HEK293 (cell line): ENCODE data around the gene DHX9.

Experiments used
- CTCF ChIA-PET: fragments of 350-600 bp; formaldehyde crosslinking; extraction: SDS; loops from one replicate; lab custom pipeline; 2021; ENCODE audit warnings: antibody characterized with exemption; lab: Yijun Ruan, JAX
- POLR2A ChIA-PET: fragments of 300-600 bp; formaldehyde crosslinking; extraction: SDS; loops from one replicate; lab custom pipeline; 2020; ENCODE audit warnings: antibody characterized with exemption, inconsistent platforms; lab: Yijun Ruan, JAX
- H3K27ac ChIP-seq: fragments of 200-500 bp; sonication (Bioruptor generic); 2 replicates; pipeline ENCODE4 v1.5.1; 2014; ENCODE audit warnings: low read depth, low read length, control low read depth, inconsistent platforms; ENCODE audit errors: extremely low read depth
- H3K36me3 ChIP-seq, 2 experiments: fragments of 200-500 bp in 1 of 2; sonication (Bioruptor generic) in 1 of 2; 1 replicate in 1 of 2; 2 replicates in 1 of 2; pipeline ENCODE4 v1.5.1; 2014 to 2017; ENCODE audit warnings: inconsistent platforms in 2 of 2, low read length in 2 of 2; ENCODE audit not compliant: control insufficient read depth in 2 of 2, insufficient read depth in 1 of 2
- H3K4me1 ChIP-seq: fragments of 200-500 bp; sonication (Bioruptor generic); 2 replicates; pipeline ENCODE4 v1.5.1; 2014; ENCODE audit warnings: mild to moderate bottlenecking, low read length, inconsistent platforms; ENCODE audit not compliant: control insufficient read depth, insufficient read depth
- H3K4me3 ChIP-seq: 2 replicates; pipeline ENCODE4 v1.5.1; 2011; ENCODE audit warnings: low read depth, mild to moderate bottlenecking, control low read depth, low read length, moderate library complexity
- H3K9me3 ChIP-seq: fragments of 200-500 bp; sonication (Bioruptor generic); 2 replicates; pipeline ENCODE4 v1.5.1; 2014; ENCODE audit warnings: low read depth, low read length, inconsistent platforms; ENCODE audit not compliant: control insufficient read depth, insufficient read depth
- FEZF1 ChIP-seq: fragments of 450-650 bp; formaldehyde crosslinking; IDR thresholded peaks from 2 replicates; pipeline ENCODE4 v1.5.1; 2016; ENCODE audit warnings: missing biosample characterization, missing genetic modification characterization
- KLF16 ChIP-seq: fragments of 450-650 bp; formaldehyde crosslinking; IDR thresholded peaks from 2 replicates; pipeline ENCODE4 v1.5.1; 2017; ENCODE audit warnings: missing biosample characterization, missing genetic modification characterization
- MZF1 ChIP-seq: fragments of 450-650 bp; formaldehyde crosslinking; IDR thresholded peaks from 2 replicates; pipeline ENCODE4 v1.5.1; 2017; ENCODE audit warnings: missing biosample characterization, missing genetic modification characterization, borderline replicate concordance
- PATZ1 ChIP-seq: fragments of 450-650 bp; formaldehyde crosslinking; IDR thresholded peaks from 2 replicates; pipeline ENCODE4 v1.5.1; 2016; ENCODE audit warnings: missing biosample characterization, missing genetic modification characterization
- PRDM1 ChIP-seq: fragments of 450-650 bp; formaldehyde crosslinking; IDR thresholded peaks from 2 replicates; pipeline ENCODE4; 2016; ENCODE audit warnings: missing biosample characterization, missing genetic modification characterization
- REST ChIP-seq: fragments of 450-650 bp; formaldehyde crosslinking; IDR thresholded peaks from 2 replicates; pipeline ENCODE4 v1.5.1; 2016; ENCODE audit warnings: missing biosample characterization, missing genetic modification characterization
- SCRT1 ChIP-seq: fragments of 450-650 bp; formaldehyde crosslinking; IDR thresholded peaks from 2 replicates; pipeline ENCODE4 v1.5.1; 2016; ENCODE audit warnings: missing biosample characterization, missing genetic modification characterization, borderline replicate concordance
- SP2 ChIP-seq: fragments of 450-650 bp; formaldehyde crosslinking; IDR thresholded peaks from 2 replicates; pipeline ENCODE4 v1.5.1; 2016; ENCODE audit warnings: missing biosample characterization, missing genetic modification characterization
- YY1 ChIP-seq: fragments of 450-650 bp; formaldehyde crosslinking; IDR thresholded peaks from 2 replicates; pipeline ENCODE4 v1.5.1; 2018; ENCODE audit warnings: missing biosample characterization, missing genetic modification characterization
- ZBTB11 ChIP-seq: fragments of 450-650 bp; formaldehyde crosslinking; conservative IDR thresholded peaks from 2 replicates; pipeline ENCODE4 v1.5.1; 2016; ENCODE audit warnings: low read depth, missing biosample characterization, missing genetic modification characterization
- ZBTB17 ChIP-seq: fragments of 450-650 bp; formaldehyde crosslinking; IDR thresholded peaks from 2 replicates; pipeline ENCODE4 v1.5.1; 2016; ENCODE audit warnings: missing biosample characterization, missing genetic modification characterization
- ZFP37 ChIP-seq: fragments of 450-650 bp; formaldehyde crosslinking; IDR thresholded peaks from 2 replicates; pipeline ENCODE4 v1.5.1; 2016; ENCODE audit warnings: missing biosample characterization, missing genetic modification characterization
- ZNF169 ChIP-seq: fragments of 450-650 bp; formaldehyde crosslinking; IDR thresholded peaks from 2 replicates; pipeline ENCODE4 v1.5.1; 2016; ENCODE audit warnings: missing biosample characterization, missing genetic modification characterization
- ZNF202 ChIP-seq: fragments of 450-650 bp; formaldehyde crosslinking; IDR thresholded peaks from 2 replicates; pipeline ENCODE4 v1.5.1; 2016; ENCODE audit warnings: missing biosample characterization, missing genetic modification characterization, borderline replicate concordance
- ZNF433 ChIP-seq: fragments of 450-650 bp; formaldehyde crosslinking; IDR thresholded peaks from 2 replicates; pipeline ENCODE4 v1.5.1; 2016; ENCODE audit warnings: missing biosample characterization, missing genetic modification characterization, low read depth
- ZNF513 ChIP-seq: fragments of 450-650 bp; IDR thresholded peaks from 2 replicates; pipeline ENCODE4 v1.5.1; 2018; ENCODE audit warnings: missing biosample characterization, missing genetic modification characterization
- ZNF514 ChIP-seq: fragments of 450-650 bp; formaldehyde crosslinking; IDR thresholded peaks from 2 replicates; pipeline ENCODE4 v1.5.1; 2016; ENCODE audit warnings: missing biosample characterization, missing genetic modification characterization
- ZNF561 ChIP-seq: fragments of 450-650 bp; IDR thresholded peaks from 2 replicates; pipeline ENCODE4 v1.5.1; 2018; ENCODE audit warnings: missing biosample characterization, missing genetic modification characterization, borderline replicate concordance
- ZNF580 ChIP-seq: fragments of 450-650 bp; formaldehyde crosslinking; IDR thresholded peaks from 2 replicates; pipeline ENCODE4 v1.5.1; 2016; ENCODE audit warnings: missing biosample characterization, missing genetic modification characterization
- ZNF600 ChIP-seq: fragments of 450-650 bp; formaldehyde crosslinking; IDR thresholded peaks from 2 replicates; pipeline ENCODE4 v1.5.1; 2016; ENCODE audit warnings: missing biosample characterization, missing genetic modification characterization
- ZNF692 ChIP-seq: fragments of 450-650 bp; formaldehyde crosslinking; IDR thresholded peaks from 2 replicates; pipeline ENCODE4 v1.5.1; 2016; ENCODE audit warnings: missing biosample characterization, missing genetic modification characterization
- ZSCAN23 ChIP-seq: fragments of 450-650 bp; formaldehyde crosslinking; IDR thresholded peaks from 2 replicates; pipeline ENCODE4 v1.5.1; 2016; ENCODE audit warnings: missing biosample characterization, missing genetic modification characterization
- ZXDB ChIP-seq: fragments of 450-650 bp; formaldehyde crosslinking; IDR thresholded peaks from 2 replicates; pipeline ENCODE4 v1.5.1; 2016; ENCODE audit warnings: missing biosample characterization, missing genetic modification characterization

DHX9 gene

GRCh38 chr1:182886985-182887384 is 47.8 kb downstream of the DHX9 start:
- Histone ChIP-seq H3K9me3 (no peaks in the 10 kb centered on the region), H3K4me3 (no peak overlapping the region)
- TF ChIP-seq KLF16 (no peak), ZNF600 (0 out of 2 replicates have a peak, but pooled peaks have one; percentile 30), ZBTB11 (tag by site-specific recombination) (no peak), ZNF169 (tag by site-specific recombination) (no peak), REST (no peak), ZNF202 (peak; percentile 80; the same call in 1 of the 2 replicates), ZNF514 (tag by site-specific recombination) (no peak), YY1 (tag by site-specific recombination) (no peak), ZNF513 (no peak), SP2 (tag by site-specific recombination) (no peak), ZBTB17 (tag by site-specific recombination) (no peak), ZNF561 (no peak), ZXDB (tag by site-specific recombination) (no peak)
- TF ChIP-seq, all 188 proteins: peak for 2
- no peaks in the 10 kb centered on the region for H3K4me1 ChIP-seq
- H3K36me3 ChIP-seq: peaks cover 63 to 80% of the 10 kb centered on the region in 2 experiments
- no peak overlapping the region for H3K27ac ChIP-seq
- POLR2A ChIA-PET: no interaction called here
- CTCF ChIA-PET: no interaction called here

- Histone ChIP-seq H3K27ac (no peak overlapping the region), H3K9me3 (no peaks in the 10 kb centered on the region), H3K4me3 (no peak overlapping the region), H3K36me3 (peaks cover 46 to 60% of the 10 kb centered on the region in 2 experiments), H3K4me1 (no peaks in the 10 kb centered on the region)
- ChIA-PET CTCF (interaction anchor here (0.6 to 0.7 kb wide), 2 partner anchors 22 to 143 kb away, joined by 3 read pairs; no protein-coding TSS in a partner anchor), POLR2A (no interaction called here)
- no peak for TF ChIP-seq ZNF692 (tag by site-specific recombination)
- TF ChIP-seq PRDM1 (tag by site-specific recombination): peak; percentile 71
- TF ChIP-seq FEZF1 (tag by site-specific recombination): no peak
- TF ChIP-seq ZNF433 (tag by site-specific recombination): no peak
- TF ChIP-seq SCRT1 (tag by site-specific recombination): 0 out of 2 replicates have a peak, but pooled peaks have one; percentile 15
- TF ChIP-seq ZSCAN23 (tag by site-specific recombination): no peak
- 0 out of 2 replicates have a peak, but pooled peaks have one; percentile 56 for TF ChIP-seq MZF1 (tag by site-specific recombination)
- no peak for TF ChIP-seq ZFP37 (tag by site-specific recombination)
- no peak for TF ChIP-seq PATZ1 (tag by site-specific recombination)
- TF ChIP-seq ZNF580 (tag by site-specific recombination): no peak
These were observed 49.8 kb downstream of the DHX9 start for GRCh38 chr1:182888736-182889531.
